Upper lobe of left lung (tissue), 6 donors: ENCODE data around the gene FHOD3. TPM values are rescaled to one million over a fixed set of nuclear protein-coding genes. Genes with fewer than 3 reads are reported as not detected.

Source experiments
- ATAC-seq, 2 donors: fragments of 200-7000 bp; cut with Tn5 transposase; one replicate each; pipeline ENCODE4 v1.9.1; 2022; ENCODE audit warnings: mild to moderate bottlenecking in 2 of 2, moderate library complexity in 2 of 2; ENCODE audit not compliant: low FRiP score in 2 of 2
- DNase-seq, 2 donors: peaks; one replicate each; pipeline ENCODE4 v3.0.0-alpha.2; 2019 to 2020
- H3K27ac ChIP-seq, 4 donors: fragments of 200-600 bp; sonication (generic); one replicate each; pipeline ENCODE4 v1.5.1; 2016 to 2019
- H3K27me3 ChIP-seq, 4 donors: fragments of 200-600 bp; sonication (generic); one replicate each; pipeline ENCODE4 v1.5.1; 2017 to 2019
- H3K36me3 ChIP-seq, 4 donors: fragments of 200-600 bp; sonication (generic); one replicate each; pipeline ENCODE4 v1.5.1; 2016 to 2019
- H3K4me1 ChIP-seq, 4 donors: fragments of 200-600 bp; sonication (generic); one replicate each; pipeline ENCODE4 v1.5.1; 2018 to 2019
- H3K4me3 ChIP-seq, 4 donors: fragments of 200-600 bp; sonication (generic); one replicate each; pipeline ENCODE4 v1.5.1; 2017 to 2019; ENCODE audit warnings: mild to moderate bottlenecking in 2 of 4, moderate library complexity in 1 of 4
- H3K9me3 ChIP-seq, 4 donors: fragments of 200-600 bp; sonication (generic); one replicate each; pipeline ENCODE4 v1.5.1; 2018 to 2019
- CTCF ChIP-seq, 6 experiments: fragments of 450-650 bp in 4 of 6; fragments of 200-600 bp in 2 of 6; sonication (generic) in 2 of 6; IDR thresholded peaks; one replicate each; pipeline ENCODE4 v1.5.1; 2016 to 2019; ENCODE audit warnings: antibody characterized with exemption in 6 of 6
- EP300 ChIP-seq, 4 donors: sonication (generic); formaldehyde crosslinking; IDR thresholded peaks; one replicate each; pipeline ENCODE4 v1.5.1; 2017; ENCODE audit warnings: antibody characterized with exemption in 4 of 4, control low read depth in 2 of 4
- POLR2A ChIP-seq, 4 donors: fragments of 450-650 bp; IDR thresholded peaks; one replicate each; pipeline ENCODE4 v1.5.1; 2016 to 2017; ENCODE audit warnings: antibody characterized with exemption in 4 of 4, mild to moderate bottlenecking in 2 of 4
- POLR2AphosphoS5 ChIP-seq, 2 donors: sonication (generic); formaldehyde crosslinking; IDR thresholded peaks; one replicate each; pipeline ENCODE4 v1.5.1; 2017; ENCODE audit warnings: antibody characterized with exemption in 2 of 2
- WGBS, 2 donors: methylation state at CpG; one replicate each; pipeline ENCODE4 v1.1.5; 2017 to 2018; 5-methylcytosine and 5-hydroxymethylcytosine counted together
- total RNA-seq, 6 donors: library from RNA; depleted of rRNA in 4 of 6; stranded (reverse); fragments of >200 nt in 4 of 6; gene quantifications; one replicate each; pipeline versions ENCODE4 v1.1.0 to v1.2.1, GENCODE V29; 2016 to 2021
- donor health status: DM: no; HTN: no; CAD: no; lungs with moderate emphysema.
- donor health status: DM: no; HTN: yes; CAD: no; lungs with severe emphysema.

The FHOD3 gene
- total RNA-seq, 6 donors from 2014 or later, result 0.40 to 4.8 (median 2.8) TPM

- no peak for DNase-seq
- 77 to 84% methylated on average over 4 of the region's 4 CpGs for WGBS, 2 donors
- Histone ChIP-seq H3K9me3 (no peaks in the 10 kb centered on the region), H3K27me3 (no peaks in the 10 kb centered on the region), H3K36me3 (no peaks in the 10 kb centered on the region), H3K4me3 (no peak overlapping the region), H3K4me1 (no peaks in the 10 kb centered on the region), H3K27ac (no peak overlapping the region)
- TF ChIP-seq EP300 (IDR thresholded peaks at IDR 0.05) (no peak), CTCF (IDR thresholded peaks at IDR 0.05) (no peak), POLR2A (IDR thresholded peaks at IDR 0.05) (no peak), POLR2AphosphoS5 (IDR thresholded peaks at IDR 0.05) (no peak)
- ATAC-seq, result no peak
These were observed 238.9 kb downstream of the FHOD3 start for GRCh38 chr18:36536426-36536825.

GRCh38 chr18:36537289-36537688 lies 239.8 kb downstream of the FHOD3 start:
- no peak for ATAC-seq
- Histone ChIP-seq H3K36me3 (no peaks in the 10 kb centered on the region), H3K27ac (no peak overlapping the region), H3K9me3 (no peaks in the 10 kb centered on the region), H3K4me1 (no peaks in the 10 kb centered on the region), H3K4me3 (no peak overlapping the region), H3K27me3 (no peaks in the 10 kb centered on the region)
- TF ChIP-seq POLR2A (IDR thresholded peaks at IDR 0.05) (no peak), CTCF (IDR thresholded peaks at IDR 0.05) (no peak), EP300 (IDR thresholded peaks at IDR 0.05) (no peak)
- DNase-seq, result no peak

- Histone ChIP-seq H3K9me3 (no peaks in the 10 kb centered on the region), H3K36me3 (no peaks in the 10 kb centered on the region), H3K27ac (no peak overlapping the region), H3K4me1 (no peaks in the 10 kb centered on the region), H3K4me3 (no peak overlapping the region), H3K27me3 (no peaks in the 10 kb centered on the region)
- no peak for ATAC-seq
- DNase-seq, result no peak
- TF ChIP-seq CTCF (IDR thresholded peaks at IDR 0.05) (no peak), POLR2AphosphoS5 (IDR thresholded peaks at IDR 0.05) (no peak), EP300 (IDR thresholded peaks at IDR 0.05) (no peak), POLR2A (IDR thresholded peaks at IDR 0.05) (no peak)
- WGBS, 2 donors, result 82 to 85% methylated on average over 5 of the region's 5 CpGs
These were observed 242.2 kb downstream of the FHOD3 start for GRCh38 chr18:36539674-36540231.

GRCh38 chr18:36543030-36543429 lies 245.5 kb downstream of the FHOD3 start:
- 78 to 89% methylated on average over 2 of the region's 2 CpGs for WGBS, 2 donors
- Histone ChIP-seq H3K36me3 (no peaks in the 10 kb centered on the region), H3K9me3 (no peaks in the 10 kb centered on the region), H3K27me3 (no peaks in the 10 kb centered on the region), H3K27ac (no peak overlapping the region), H3K4me3 (no peak overlapping the region), H3K4me1 (no peaks in the 10 kb centered on the region)
- DNase-seq (no peak), ATAC-seq (no peak)
- TF ChIP-seq CTCF (IDR thresholded peaks at IDR 0.05), result no peak
- no peak for TF ChIP-seq POLR2A (IDR thresholded peaks at IDR 0.05)
- TF ChIP-seq POLR2AphosphoS5 (IDR thresholded peaks at IDR 0.05), result no peak
- TF ChIP-seq EP300 (IDR thresholded peaks at IDR 0.05), result no peak

GRCh38 chr18:36543991-36544725 lies 246.6 kb downstream of the FHOD3 start:
- H3K27ac ChIP-seq, result no peak overlapping the region
- ATAC-seq (peak; percentile 13 to 20), DNase-seq (peak in 1 of 2 donors; percentile 22)
- WGBS, 2 donors, result 67 to 70% methylated on average over 15 of the region's 15 CpGs
- peaks cover 0 to 3% (median 0%) of the 10 kb centered on the region in 4 donors for H3K9me3 ChIP-seq
- no peak for TF ChIP-seq POLR2AphosphoS5 (IDR thresholded peaks at IDR 0.05)
- no peak for TF ChIP-seq POLR2A (IDR thresholded peaks at IDR 0.05)
- H3K4me1 ChIP-seq, result no peaks in the 10 kb centered on the region
- no peaks in the 10 kb centered on the region for H3K36me3 ChIP-seq
- H3K4me3 ChIP-seq, result no peak overlapping the region
- no peaks in the 10 kb centered on the region for H3K27me3 ChIP-seq
